DND-41 (cell line): ENCODE results near the gene LINGO1.

ENCODE experiments used
- ATAC-seq: fragments of 200-7000 bp; cut with Tn5 transposase; 3 replicates; pipeline ENCODE4 v1.9.1; 2021; ENCODE audit warnings: low read depth; ENCODE audit not compliant: insufficient read depth
- DNase-seq: peaks from one replicate; pipeline ENCODE4 v3.0.0-alpha.2; 2020
- H2AFZ ChIP-seq: 2 replicates; pipeline ENCODE4 v1.6.0; 2012; ENCODE audit warnings: low read depth, low read length
- H3K27ac ChIP-seq: 2 replicates; pipeline ENCODE4 v1.5.1; 2012; ENCODE audit warnings: low read length, inconsistent platforms
- H3K27me3 ChIP-seq: fragments of 200-600 bp; sonication (generic); 2 replicates; pipeline ENCODE4 v1.6.0; 2012; ENCODE audit warnings: low read length, mild to moderate bottlenecking, inconsistent platforms; ENCODE audit not compliant: insufficient read depth, poor library complexity
- H3K36me3 ChIP-seq: 2 replicates; pipeline ENCODE4 v1.5.1; 2012; ENCODE audit warnings: low read length, inconsistent platforms; ENCODE audit not compliant: insufficient read depth
- H3K4me1 ChIP-seq: 2 replicates; pipeline ENCODE4 v1.5.1; 2012; ENCODE audit warnings: mild to moderate bottlenecking, low read length; ENCODE audit not compliant: insufficient read depth
- H3K4me2 ChIP-seq: 2 replicates; pipeline ENCODE4 v1.6.0; 2012; ENCODE audit warnings: mild to moderate bottlenecking, moderate library complexity, low read length, inconsistent platforms; ENCODE audit not compliant: insufficient read depth
- H3K4me3 ChIP-seq, 2 experiments: fragments of 200-600 bp in 1 of 2; shearing (Covaris generic) in 1 of 2; 2 replicates each; pipeline ENCODE4 v1.5.1; 2012 to 2016; ENCODE audit warnings: inconsistent platforms in 2 of 2, low read length in 2 of 2, mild to moderate bottlenecking in 2 of 2, low read depth in 1 of 2, moderate library complexity in 1 of 2
- H3K79me2 ChIP-seq: 2 replicates; pipeline ENCODE4 v1.6.0; 2012; ENCODE audit warnings: low read length, inconsistent platforms; ENCODE audit not compliant: insufficient read depth
- H3K9ac ChIP-seq: 2 replicates; pipeline ENCODE4 v1.6.0; 2012; ENCODE audit warnings: low read depth, mild to moderate bottlenecking, inconsistent platforms, low read length, moderate library complexity
- H3K9me3 ChIP-seq: 2 replicates; pipeline ENCODE4 v1.5.1; 2012; ENCODE audit warnings: low read length, moderate library complexity, mild to moderate bottlenecking, inconsistent platforms; ENCODE audit not compliant: insufficient read depth, severe bottlenecking
- H4K20me1 ChIP-seq: 2 replicates; pipeline ENCODE4 v1.6.0; 2012; ENCODE audit warnings: low read length; ENCODE audit not compliant: insufficient read depth
- CTCF ChIP-seq: IDR thresholded peaks from 2 replicates; pipeline ENCODE4 v1.5.1; 2012; ENCODE audit warnings: borderline replicate concordance, low read length, moderate library complexity, mild to moderate bottlenecking; ENCODE audit not compliant: poor library complexity, severe bottlenecking; ENCODE audit errors: extremely low read depth
- EZH2 ChIP-seq: IDR thresholded peaks from 3 replicates; pipeline ENCODE4 v1.6.1; 2012; ENCODE audit warnings: borderline replicate concordance, low read depth, mild to moderate bottlenecking, moderate library complexity, low read length, inconsistent platforms; ENCODE audit not compliant: severe bottlenecking

Gene LINGO1

DNA sequence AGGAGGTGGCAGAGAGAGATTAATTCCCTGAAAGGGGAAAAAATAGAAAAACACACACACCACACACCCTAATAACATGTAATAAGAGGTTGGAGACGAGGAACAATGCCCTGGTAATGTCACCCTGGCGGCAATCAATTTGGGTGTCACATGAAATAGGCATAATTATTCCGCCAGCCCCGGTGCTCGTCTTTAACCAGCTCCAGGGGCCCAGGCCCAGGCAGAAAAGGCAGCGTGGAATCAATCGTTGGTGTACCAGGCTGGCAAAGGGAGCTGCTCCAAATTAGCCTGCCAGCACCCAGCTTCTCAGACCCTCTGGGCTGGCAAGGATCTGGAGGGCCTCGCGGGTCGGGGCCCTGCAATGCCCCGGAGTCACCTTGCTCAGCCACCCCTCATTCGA lies 5.6 kb downstream of the LINGO1 start:
- no peaks in the 10 kb centered on the region for H3K36me3 ChIP-seq
- no peak overlapping the region for H3K27ac ChIP-seq
- H3K4me1 ChIP-seq: no peaks in the 10 kb centered on the region
- no peaks in the 10 kb centered on the region for H3K27me3 ChIP-seq
- H3K9me3 ChIP-seq: no peaks in the 10 kb centered on the region
- no peak for TF ChIP-seq CTCF
- TF ChIP-seq EZH2: no peak
- H3K4me3 ChIP-seq: no peak overlapping the region
- ATAC-seq (no peak), DNase-seq (no peak)
- no peak overlapping the region for H3K9ac ChIP-seq
- H3K79me2 ChIP-seq: no peaks in the 10 kb centered on the region
- H2AFZ ChIP-seq: no peak overlapping the region
- no peaks in the 10 kb centered on the region for H4K20me1 ChIP-seq
- H3K4me2 ChIP-seq: no peak overlapping the region

DNA sequence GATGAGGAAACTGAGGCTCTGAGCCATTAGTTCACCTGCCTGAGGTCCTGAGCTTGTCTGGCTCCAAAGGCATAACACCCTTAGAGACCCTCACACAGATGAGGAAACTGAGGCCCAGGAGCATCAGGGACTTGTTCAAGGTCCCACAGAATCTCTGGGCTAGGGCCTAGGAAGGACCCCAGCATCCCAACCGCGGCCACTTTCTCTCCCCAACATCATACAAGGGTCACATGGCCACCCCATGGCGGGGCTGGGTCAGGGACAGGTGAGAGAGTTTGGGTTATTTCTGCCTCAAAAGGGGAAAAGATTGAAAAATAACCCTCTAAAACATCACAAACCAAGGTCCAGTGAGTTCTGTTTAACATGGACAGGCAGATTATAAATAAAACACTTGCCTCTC lies 6.7 kb downstream of the LINGO1 start:
- Histone ChIP-seq H3K27ac (no peak overlapping the region), H3K79me2 (no peaks in the 10 kb centered on the region), H4K20me1 (no peaks in the 10 kb centered on the region), H2AFZ (no peak overlapping the region), H3K4me1 (no peaks in the 10 kb centered on the region), H3K9ac (no peak overlapping the region), H3K4me2 (no peak overlapping the region), H3K9me3 (no peaks in the 10 kb centered on the region), H3K36me3 (no peaks in the 10 kb centered on the region), H3K4me3 (no peak overlapping the region), H3K27me3 (no peaks in the 10 kb centered on the region)
- DNase-seq (no peak), ATAC-seq (no peak)
- TF ChIP-seq CTCF: no peak
- TF ChIP-seq EZH2: no peak

DNA sequence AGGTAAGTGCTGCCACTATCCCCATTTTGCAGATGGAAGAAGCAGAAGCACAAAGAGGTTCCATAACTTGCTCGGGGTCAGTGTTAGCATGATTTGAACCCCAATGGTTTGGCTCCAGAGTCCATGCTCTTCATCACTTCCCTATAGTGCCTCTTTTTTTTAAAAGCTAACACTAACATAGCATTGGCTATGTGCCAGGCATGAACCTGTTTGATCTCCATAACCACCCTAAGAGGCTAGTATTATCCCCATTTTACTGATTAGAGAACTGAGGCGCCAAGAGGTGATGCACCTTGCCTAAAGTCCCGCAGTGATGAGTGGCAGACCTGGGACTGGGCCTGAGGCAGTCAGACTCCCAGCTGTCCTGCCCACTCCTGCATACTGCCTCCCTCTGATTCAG lies 7.3 kb downstream of the LINGO1 start:
- Histone ChIP-seq H3K4me3 (no peak overlapping the region), H3K9ac (no peak overlapping the region), H3K4me2 (no peak overlapping the region), H3K27me3 (no peaks in the 10 kb centered on the region), H4K20me1 (no peaks in the 10 kb centered on the region), H3K79me2 (no peaks in the 10 kb centered on the region), H3K4me1 (no peaks in the 10 kb centered on the region), H2AFZ (no peak overlapping the region), H3K9me3 (no peaks in the 10 kb centered on the region), H3K27ac (no peak overlapping the region), H3K36me3 (no peaks in the 10 kb centered on the region)
- no peak for DNase-seq
- no peak for ATAC-seq
- TF ChIP-seq EZH2: no peak
- no peak for TF ChIP-seq CTCF

GRCh38 chr15:77624868-77625267 lies 7.8 kb downstream of the LINGO1 start:
- TF ChIP-seq EZH2 (no peak), CTCF (no peak)
- Histone ChIP-seq H3K4me2 (no peak overlapping the region), H3K4me3 (no peak overlapping the region), H3K9ac (no peak overlapping the region), H3K36me3 (no peaks in the 10 kb centered on the region), H3K9me3 (no peaks in the 10 kb centered on the region), H3K4me1 (no peaks in the 10 kb centered on the region), H3K27ac (no peak overlapping the region), H3K79me2 (no peaks in the 10 kb centered on the region), H3K27me3 (no peaks in the 10 kb centered on the region), H2AFZ (no peak overlapping the region), H4K20me1 (no peaks in the 10 kb centered on the region)
- no peak for ATAC-seq
- no peak for DNase-seq
